Esophagus squamous epithelium (tissue), 5 donors: ENCODE measurements around the gene IFT57. TPM values are rescaled to one million over a fixed set of nuclear protein-coding genes. Genes with fewer than 3 reads are reported as not detected.

Experiments
- DNase-seq: peaks from one replicate; lab custom pipeline; 2025; lab: John Stamatoyannopoulos, UW
- H3K27ac ChIP-seq, 4 donors: fragments of 200-600 bp; sonication (generic); one replicate each; pipeline ENCODE4 v1.5.1; 2016 to 2019; ENCODE audit warnings: mild to moderate bottlenecking in 1 of 4
- H3K27me3 ChIP-seq, 4 donors: fragments of 200-600 bp; sonication (generic); 1 replicate in 3 of 4; 2 replicates in 1 of 4; pipeline versions ENCODE4 v1.5.1 to v1.6.0; 2017 to 2021; ENCODE audit warnings: antibody characterized with exemption in 1 of 4
- H3K36me3 ChIP-seq, 3 donors: fragments of 200-600 bp; sonication (generic); one replicate each; pipeline ENCODE4 v1.5.1; 2016 to 2019
- H3K4me1 ChIP-seq, 3 donors: fragments of 200-600 bp; sonication (generic); one replicate each; pipeline ENCODE4 v1.5.1; 2017 to 2019
- H3K4me3 ChIP-seq, 4 donors: fragments of 200-600 bp; sonication (generic); 1 replicate in 3 of 4; 2 replicates in 1 of 4; pipeline ENCODE4 v1.5.1; 2016 to 2019; ENCODE audit warnings: mild to moderate bottlenecking in 2 of 4, moderate library complexity in 1 of 4
- H3K9me3 ChIP-seq, 3 donors: fragments of 200-600 bp; sonication (generic); one replicate each; pipeline ENCODE4 v1.5.1; 2016 to 2019
- POLR2A ChIP-seq, 4 donors: fragments of 450-650 bp; IDR thresholded peaks; one replicate each; pipeline ENCODE4 v1.6.1; 2017; ENCODE audit warnings: antibody characterized with exemption in 4 of 4, mild to moderate bottlenecking in 4 of 4, moderate library complexity in 3 of 4
- WGBS, 2 donors: methylation state at CpG; one replicate each; pipeline ENCODE4 v1.1.5; 2018; 5-methylcytosine and 5-hydroxymethylcytosine counted together
- intact Hi-C: fragments of 100-400 bp; cut with DNase I; formaldehyde crosslinking; loops from one replicate; pipeline ENCODE4 v1.15.0; 2022
- total RNA-seq, 4 donors: library from RNA; depleted of rRNA; stranded (reverse); fragments of >200 nt; gene quantifications; one replicate each; pipeline ENCODE4 v1.1.0, GENCODE V29; 2016
- TF ChIP-seq, protein P1 (sequence below), 6 experiments: fragments of 450-650 bp in 4 of 6; fragments of 200-600 bp in 2 of 6; sonication (generic) in 2 of 6; IDR thresholded peaks; one replicate each; pipeline ENCODE4 v1.5.1; 2016 to 2019; ENCODE audit warnings: antibody characterized with exemption in 6 of 6, mild to moderate bottlenecking in 4 of 6, moderate library complexity in 4 of 6
- donor health status: DM: yes; HTN: yes; CAD: no.

The IFT57 gene
- total RNA-seq, 4 donors from 2014 or later, result 21.0 to 35.7 (median 23.9) TPM

- intact Hi-C loops, result no loop called here
- no peak overlapping the region for H3K4me3 ChIP-seq
- peaks cover 0 to 9% (median 0%) of the 10 kb centered on the region in 3 donors for H3K9me3 ChIP-seq
- 45 to 50% methylated on average over 1 of the region's 1 CpG for WGBS, 2 donors
- H3K27me3 ChIP-seq, result no peaks in the 10 kb centered on the region
- TF ChIP-seq, protein P1, sequence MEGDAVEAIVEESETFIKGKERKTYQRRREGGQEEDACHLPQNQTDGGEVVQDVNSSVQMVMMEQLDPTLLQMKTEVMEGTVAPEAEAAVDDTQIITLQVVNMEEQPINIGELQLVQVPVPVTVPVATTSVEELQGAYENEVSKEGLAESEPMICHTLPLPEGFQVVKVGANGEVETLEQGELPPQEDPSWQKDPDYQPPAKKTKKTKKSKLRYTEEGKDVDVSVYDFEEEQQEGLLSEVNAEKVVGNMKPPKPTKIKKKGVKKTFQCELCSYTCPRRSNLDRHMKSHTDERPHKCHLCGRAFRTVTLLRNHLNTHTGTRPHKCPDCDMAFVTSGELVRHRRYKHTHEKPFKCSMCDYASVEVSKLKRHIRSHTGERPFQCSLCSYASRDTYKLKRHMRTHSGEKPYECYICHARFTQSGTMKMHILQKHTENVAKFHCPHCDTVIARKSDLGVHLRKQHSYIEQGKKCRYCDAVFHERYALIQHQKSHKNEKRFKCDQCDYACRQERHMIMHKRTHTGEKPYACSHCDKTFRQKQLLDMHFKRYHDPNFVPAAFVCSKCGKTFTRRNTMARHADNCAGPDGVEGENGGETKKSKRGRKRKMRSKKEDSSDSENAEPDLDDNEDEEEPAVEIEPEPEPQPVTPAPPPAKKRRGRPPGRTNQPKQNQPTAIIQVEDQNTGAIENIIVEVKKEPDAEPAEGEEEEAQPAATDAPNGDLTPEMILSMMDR (IDR thresholded peaks at IDR 0.05), result no peak
- no peak for TF ChIP-seq POLR2A (IDR thresholded peaks at IDR 0.05)
- DNase-seq, result no peak
- peaks cover 0 to 11% (median 0%) of the 10 kb centered on the region in 3 donors for H3K4me1 ChIP-seq
- H3K36me3 ChIP-seq, result peaks cover 0 to 21% (median 0%) of the 10 kb centered on the region in 3 donors
- no peak overlapping the region for H3K27ac ChIP-seq
Observed at GRCh38 chr3:108182339-108182738, 39.9 kb downstream of the IFT57 start.

DNA sequence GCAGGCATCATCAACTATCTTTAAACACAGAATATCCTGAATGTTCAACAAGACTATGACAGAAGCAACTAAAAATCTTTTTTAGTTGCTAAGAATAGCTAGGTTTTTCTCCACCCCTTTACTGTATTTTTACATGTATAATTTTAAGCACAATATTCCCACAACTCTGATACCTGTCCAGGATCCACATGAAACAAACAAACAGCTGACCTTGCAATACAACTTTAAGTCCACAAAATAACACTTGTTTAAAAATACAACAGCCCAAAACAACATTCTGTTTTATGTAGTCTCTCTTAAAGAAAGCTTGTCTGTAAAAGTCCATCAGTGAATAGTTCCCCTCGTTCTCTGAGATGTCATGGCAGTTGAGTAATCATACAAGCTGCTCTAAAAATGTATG is 41.1 kb downstream of the IFT57 start:
- peaks cover 0 to 9% (median 0%) of the 10 kb centered on the region in 3 donors for H3K9me3 ChIP-seq
- intact Hi-C loops, result no loop called here
- H3K27ac ChIP-seq, result no peak overlapping the region
- TF ChIP-seq, protein P1 (IDR thresholded peaks at IDR 0.05), result no peak
- TF ChIP-seq POLR2A (IDR thresholded peaks at IDR 0.05), result no peak
- H3K4me1 ChIP-seq, result peaks cover 0 to 11% (median 0%) of the 10 kb centered on the region in 3 donors
- H3K36me3 ChIP-seq, result peaks cover 0 to 16% (median 0%) of the 10 kb centered on the region in 3 donors
- no peak overlapping the region for H3K4me3 ChIP-seq
- no peaks in the 10 kb centered on the region for H3K27me3 ChIP-seq
- no peak for DNase-seq
- 58 to 63% methylated on average over 1 of the region's 1 CpG for WGBS, 2 donors

DNA sequence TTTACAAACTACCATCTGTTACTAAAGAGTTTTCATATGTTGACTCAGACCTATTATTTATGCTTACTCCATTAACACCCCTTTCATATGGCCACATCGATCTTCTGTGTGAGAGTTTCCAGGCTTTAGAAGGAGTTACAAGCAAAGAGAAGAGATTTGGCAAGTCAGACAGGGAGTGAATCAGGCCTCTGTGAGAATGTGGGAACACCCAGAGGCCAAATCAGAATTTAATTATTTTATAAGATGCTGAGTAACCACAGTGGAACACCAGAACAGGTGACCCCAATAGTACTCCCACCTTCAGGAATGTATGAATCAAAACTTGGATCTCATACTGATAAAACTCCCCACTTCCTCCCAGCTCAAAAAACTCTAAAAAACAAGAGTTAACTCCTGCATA is 42.0 kb downstream of the IFT57 start:
- no peak for TF ChIP-seq POLR2A (IDR thresholded peaks at IDR 0.05)
- TF ChIP-seq, protein P1 (IDR thresholded peaks at IDR 0.05), result no peak
- H3K27me3 ChIP-seq, result no peaks in the 10 kb centered on the region
- H3K27ac ChIP-seq, result no peak overlapping the region
- H3K36me3 ChIP-seq, result peaks cover 0 to 8% (median 0%) of the 10 kb centered on the region in 3 donors
- H3K4me1 ChIP-seq, result peaks cover 0 to 11% (median 0%) of the 10 kb centered on the region in 3 donors
- peaks cover 0 to 2% (median 0%) of the 10 kb centered on the region in 3 donors for H3K9me3 ChIP-seq
- H3K4me3 ChIP-seq, result no peak overlapping the region
- 11 to 18% methylated on average over 1 of the region's 1 CpG for WGBS, 2 donors
- intact Hi-C loops, result no loop called here
- DNase-seq, result no peak

GRCh38 chr3:108178676-108179075 is 43.5 kb downstream of the IFT57 start:
- intact Hi-C loops, result no loop called here
- Histone ChIP-seq H3K9me3 (no peaks in the 10 kb centered on the region), H3K27me3 (no peaks in the 10 kb centered on the region), H3K4me3 (no peak overlapping the region), H3K4me1 (peaks cover 0 to 11% (median 0%) of the 10 kb centered on the region in 3 donors), H3K27ac (no peak overlapping the region), H3K36me3 (no peaks in the 10 kb centered on the region)
- TF ChIP-seq, protein P1 (IDR thresholded peaks at IDR 0.05), result no peak
- no peak for TF ChIP-seq POLR2A (IDR thresholded peaks at IDR 0.05)
- DNase-seq, result no peak
- WGBS, 2 donors, result 100% methylated on average over 1 of the region's 1 CpG

GRCh38 chr3:108177536-108177935 is 44.7 kb downstream of the IFT57 start:
- Histone ChIP-seq H3K9me3 (no peaks in the 10 kb centered on the region), H3K4me1 (peaks cover 0 to 11% (median 0%) of the 10 kb centered on the region in 3 donors), H3K4me3 (no peak overlapping the region), H3K27me3 (no peaks in the 10 kb centered on the region), H3K36me3 (no peaks in the 10 kb centered on the region), H3K27ac (no peak overlapping the region)
- intact Hi-C loops, result no loop called here
- 88% methylated on average over 2 of the region's 2 CpGs for WGBS, 2 donors
- no peak for TF ChIP-seq POLR2A (IDR thresholded peaks at IDR 0.05)
- TF ChIP-seq, protein P1 (IDR thresholded peaks at IDR 0.05), result no peak
- DNase-seq, result no peak
